ENCODE results near the gene RPS6KA6. TPM values are rescaled to one million over a fixed set of nuclear protein-coding genes. Genes with fewer than 3 reads are reported as not detected.
"Not testable (repeated sequence)": the region's sequence is repeated elsewhere in the genome, so short reads cannot be mapped to it uniquely, and the experiment has no call there.

The RPS6KA6 gene
- total RNA-seq, 1 experiment from 2014 or later: not detected

GRCh38 chrX:84099120-84099519 lies 88.9 kb downstream of the RPS6KA6 start:
- Histone ChIP-seq H3K36me3 (no peaks in the 10 kb centered on the region), H3K9me3 (no peaks in the 10 kb centered on the region), H3K4me3 (no peak overlapping the region), H3K27me3 (no peaks in the 10 kb centered on the region)
- no peak for DNase-seq

- H3K9me3 ChIP-seq, H3K36me3 ChIP-seq, H3K4me3 ChIP-seq, DNase-seq, H3K27me3 ChIP-seq: not testable (repeated sequence)
Measured at GRCh38 chrX:84079479-84080197, 108.4 kb downstream of the RPS6KA6 start.

GRCh38 chrX:84078991-84079390 lies 109.0 kb downstream of the RPS6KA6 start:
- no peak for DNase-seq
- Histone ChIP-seq H3K4me3 (no peak overlapping the region), H3K27me3 (no peaks in the 10 kb centered on the region), H3K9me3 (no peaks in the 10 kb centered on the region), H3K36me3 (no peaks in the 10 kb centered on the region)

GRCh38 chrX:84064814-84065213 lies 123.2 kb downstream of the RPS6KA6 start:
- Histone ChIP-seq H3K9me3 (no peaks in the 10 kb centered on the region), H3K27me3 (no peaks in the 10 kb centered on the region), H3K36me3 (no peaks in the 10 kb centered on the region), H3K4me3 (no peak overlapping the region)
- no peak for DNase-seq

DNA sequence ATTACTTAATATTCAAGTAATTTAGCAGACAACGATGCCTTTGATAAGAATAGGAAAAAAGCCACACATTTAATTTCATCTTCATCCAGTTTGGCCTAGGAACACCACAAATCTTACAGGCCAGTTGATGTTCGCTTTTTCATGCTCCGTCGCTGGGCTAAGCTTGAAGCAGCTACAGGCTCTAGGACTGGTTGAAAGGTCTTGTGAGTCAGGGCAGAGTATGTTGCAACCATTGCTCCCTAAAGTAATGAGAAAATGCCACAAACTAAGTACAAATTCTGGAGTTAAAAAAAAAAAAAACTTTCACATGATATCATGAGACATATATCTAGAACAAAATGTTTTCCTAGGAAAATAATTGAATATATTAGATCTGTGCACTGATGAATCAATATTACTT lies 123.8 kb downstream of the RPS6KA6 start:
- no peak for DNase-seq
- no peaks in the 10 kb centered on the region for H3K27me3 ChIP-seq
- no peak overlapping the region for H3K4me3 ChIP-seq
- H3K36me3 ChIP-seq: no peaks in the 10 kb centered on the region
- no peaks in the 10 kb centered on the region for H3K9me3 ChIP-seq

- no peak for DNase-seq
- H3K36me3 ChIP-seq: no peaks in the 10 kb centered on the region
- no peaks in the 10 kb centered on the region for H3K9me3 ChIP-seq
- no peak overlapping the region for H3K4me3 ChIP-seq
- H3K27me3 ChIP-seq: no peaks in the 10 kb centered on the region
Measured at GRCh38 chrX:84047339-84047738, 140.7 kb downstream of the RPS6KA6 start.

GRCh38 chrX:84046403-84046984 lies 141.5 kb downstream of the RPS6KA6 start:
- Histone ChIP-seq H3K4me3 (no peak overlapping the region), H3K27me3 (no peaks in the 10 kb centered on the region), H3K36me3 (no peaks in the 10 kb centered on the region), H3K9me3 (no peaks in the 10 kb centered on the region)
- no peak for DNase-seq

DNA sequence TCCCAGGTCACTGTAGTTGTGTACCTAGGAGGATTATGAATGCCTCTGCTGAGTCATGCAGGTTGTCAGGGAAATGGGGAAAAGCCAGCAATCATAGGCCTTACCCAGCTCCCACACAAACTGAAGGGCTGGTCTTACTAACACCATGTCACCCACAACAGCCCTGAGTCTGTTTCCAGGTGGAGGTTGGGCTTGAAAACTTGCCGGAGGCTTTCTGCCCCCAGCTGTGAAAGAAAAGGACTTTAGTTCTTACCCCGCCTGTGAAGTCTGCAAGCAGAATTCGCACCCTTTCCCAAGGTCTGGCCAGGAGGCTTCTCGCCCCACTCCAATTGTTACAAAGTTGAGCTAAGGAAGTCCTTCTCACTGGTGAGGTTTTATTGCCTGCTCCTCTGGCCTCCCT lies 143.9 kb downstream of the RPS6KA6 start:
- Histone ChIP-seq H3K4me3 (no peak overlapping the region), H3K9me3 (no peaks in the 10 kb centered on the region), H3K27me3 (no peaks in the 10 kb centered on the region), H3K36me3 (no peaks in the 10 kb centered on the region)
- DNase-seq: no peak

All from MG63 (cell line).